ENCODE results near the gene HIPK3. TPM values are rescaled to one million over a fixed set of nuclear protein-coding genes. Genes with fewer than 3 reads are reported as not detected.
"Not testable (repeated sequence)": the region's sequence is repeated elsewhere in the genome, so short reads cannot be mapped to it uniquely, and the experiment has no call there.

Gene HIPK3
- polyA plus RNA-seq, 1 donor from 2014 or later: 25.5 TPM

DNA sequence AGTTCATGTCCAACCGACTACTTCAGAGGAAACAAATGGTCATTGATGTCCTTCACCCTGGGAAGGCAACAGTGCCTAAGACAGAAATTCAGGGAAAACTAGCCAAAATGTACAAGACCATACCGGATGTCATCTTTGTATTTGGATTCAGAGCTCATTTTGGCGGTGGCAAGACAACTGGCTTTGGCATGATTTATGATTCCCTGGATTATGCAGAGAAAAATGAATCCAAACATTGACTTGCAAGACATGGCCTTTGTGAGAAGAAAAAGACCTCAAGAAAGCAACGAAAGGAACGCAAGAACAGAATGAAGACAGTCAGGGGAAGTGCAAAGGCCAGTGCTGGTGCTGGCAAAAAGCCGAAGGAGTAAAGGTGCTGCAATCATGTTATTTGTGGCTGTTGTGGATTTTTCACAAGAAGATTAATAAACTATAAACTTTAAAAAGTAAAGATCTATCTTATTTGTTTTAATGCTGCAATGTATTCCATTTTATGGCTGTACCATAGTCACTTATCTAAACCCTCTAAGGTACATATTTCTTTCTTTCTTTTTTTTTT, 20.1 kb upstream of the HIPK3 start:
- Histone ChIP-seq H3K4me2 (ENCODE audit: low read length) (no peak overlapping the region), H3K27me3 (ENCODE audit: insufficient read depth, low read depth, low read length) (no peaks in the 10 kb centered on the region), H3K27ac (ENCODE audit: low read length) (no peak overlapping the region), H3F3A (ENCODE audit: insufficient read depth, low read length, poor library complexity, severe bottlenecking) (no peaks in the 10 kb centered on the region), H3K9me3 (ENCODE audit: low read length) (no peaks in the 10 kb centered on the region), H2AFZ (ENCODE audit: low read depth, low read length) (no peak overlapping the region), H4K20me1 (ENCODE audit: insufficient read depth) (no peaks in the 10 kb centered on the region), H3K9ac (ENCODE audit: low read length) (no peak overlapping the region), H3K4me3 (ENCODE audit: low read length) (no peak overlapping the region), H3K9me2 (ENCODE audit: insufficient read depth, low read length) (no peaks in the 10 kb centered on the region), H3K36me3 (ENCODE audit: insufficient read depth, low read length) (no peaks in the 10 kb centered on the region), H3K79me2 (replicated peaks; ENCODE audit: insufficient read depth, low read length) (no peaks in the 10 kb centered on the region)
- TF ChIP-seq, protein P1, sequence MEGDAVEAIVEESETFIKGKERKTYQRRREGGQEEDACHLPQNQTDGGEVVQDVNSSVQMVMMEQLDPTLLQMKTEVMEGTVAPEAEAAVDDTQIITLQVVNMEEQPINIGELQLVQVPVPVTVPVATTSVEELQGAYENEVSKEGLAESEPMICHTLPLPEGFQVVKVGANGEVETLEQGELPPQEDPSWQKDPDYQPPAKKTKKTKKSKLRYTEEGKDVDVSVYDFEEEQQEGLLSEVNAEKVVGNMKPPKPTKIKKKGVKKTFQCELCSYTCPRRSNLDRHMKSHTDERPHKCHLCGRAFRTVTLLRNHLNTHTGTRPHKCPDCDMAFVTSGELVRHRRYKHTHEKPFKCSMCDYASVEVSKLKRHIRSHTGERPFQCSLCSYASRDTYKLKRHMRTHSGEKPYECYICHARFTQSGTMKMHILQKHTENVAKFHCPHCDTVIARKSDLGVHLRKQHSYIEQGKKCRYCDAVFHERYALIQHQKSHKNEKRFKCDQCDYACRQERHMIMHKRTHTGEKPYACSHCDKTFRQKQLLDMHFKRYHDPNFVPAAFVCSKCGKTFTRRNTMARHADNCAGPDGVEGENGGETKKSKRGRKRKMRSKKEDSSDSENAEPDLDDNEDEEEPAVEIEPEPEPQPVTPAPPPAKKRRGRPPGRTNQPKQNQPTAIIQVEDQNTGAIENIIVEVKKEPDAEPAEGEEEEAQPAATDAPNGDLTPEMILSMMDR (IDR thresholded peaks at IDR 0.05; ENCODE audit: poor library complexity, severe bottlenecking): no peak
- TF ChIP-seq RAD21 (conservative IDR thresholded peaks at IDR 0.05): no peak
- no peak for TF ChIP-seq EZH2 (IDR thresholded peaks at IDR 0.05; ENCODE audit: borderline replicate concordance, insufficient read depth, low read length, poor library complexity, severe bottlenecking)
- TF ChIP-seq TAF1 (IDR thresholded peaks at IDR 0.05; ENCODE audit: low read depth): no peak
- TF ChIP-seq SMC3 (conservative IDR thresholded peaks at IDR 0.05; ENCODE audit: poor library complexity): no peak

DNA sequence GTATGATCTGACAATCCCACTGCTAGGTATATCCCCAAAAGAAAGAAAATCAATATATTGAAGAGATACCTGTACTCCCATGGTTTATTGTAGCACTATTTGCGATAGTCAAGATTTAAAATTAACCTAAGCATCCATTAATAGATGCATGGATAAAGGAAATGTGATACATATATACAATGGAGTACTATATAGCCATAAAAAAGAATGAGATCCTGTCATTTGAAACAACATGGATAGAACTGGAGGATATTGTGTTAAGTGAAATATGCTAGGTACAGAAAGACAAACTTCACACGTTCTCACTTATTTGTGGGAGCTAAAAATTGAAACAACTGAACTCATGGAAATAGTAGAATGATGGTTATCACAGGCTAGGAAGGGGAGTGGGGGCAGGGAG, 14.6 kb upstream of the HIPK3 start:
- Histone ChIP-seq H3F3A (ENCODE audit: insufficient read depth, low read length, poor library complexity, severe bottlenecking) (no peaks in the 10 kb centered on the region), H2AFZ (ENCODE audit: low read depth, low read length) (no peak overlapping the region), H3K9me3 (ENCODE audit: low read length) (no peaks in the 10 kb centered on the region), H4K20me1 (ENCODE audit: insufficient read depth) (no peaks in the 10 kb centered on the region), H3K4me2 (ENCODE audit: low read length) (no peak overlapping the region), H3K79me2 (replicated peaks; ENCODE audit: insufficient read depth, low read length) (no peaks in the 10 kb centered on the region), H3K4me3 (ENCODE audit: low read length) (no peak overlapping the region), H3K27me3 (ENCODE audit: insufficient read depth, low read depth, low read length) (no peaks in the 10 kb centered on the region), H3K9me2 (ENCODE audit: insufficient read depth, low read length) (no peaks in the 10 kb centered on the region), H3K36me3 (ENCODE audit: insufficient read depth, low read length) (no peaks in the 10 kb centered on the region), H3K9ac (ENCODE audit: low read length) (no peak overlapping the region), H3K27ac (ENCODE audit: low read length) (no peak overlapping the region)
- TF ChIP-seq EZH2 (IDR thresholded peaks at IDR 0.05; ENCODE audit: borderline replicate concordance, insufficient read depth, low read length, poor library complexity, severe bottlenecking) (no peak), RAD21 (conservative IDR thresholded peaks at IDR 0.05) (no peak), POLR2AphosphoS5 (IDR thresholded peaks at IDR 0.05) (no peak), TAF1 (IDR thresholded peaks at IDR 0.05; ENCODE audit: low read depth) (no peak)
- TF ChIP-seq, protein P2, sequence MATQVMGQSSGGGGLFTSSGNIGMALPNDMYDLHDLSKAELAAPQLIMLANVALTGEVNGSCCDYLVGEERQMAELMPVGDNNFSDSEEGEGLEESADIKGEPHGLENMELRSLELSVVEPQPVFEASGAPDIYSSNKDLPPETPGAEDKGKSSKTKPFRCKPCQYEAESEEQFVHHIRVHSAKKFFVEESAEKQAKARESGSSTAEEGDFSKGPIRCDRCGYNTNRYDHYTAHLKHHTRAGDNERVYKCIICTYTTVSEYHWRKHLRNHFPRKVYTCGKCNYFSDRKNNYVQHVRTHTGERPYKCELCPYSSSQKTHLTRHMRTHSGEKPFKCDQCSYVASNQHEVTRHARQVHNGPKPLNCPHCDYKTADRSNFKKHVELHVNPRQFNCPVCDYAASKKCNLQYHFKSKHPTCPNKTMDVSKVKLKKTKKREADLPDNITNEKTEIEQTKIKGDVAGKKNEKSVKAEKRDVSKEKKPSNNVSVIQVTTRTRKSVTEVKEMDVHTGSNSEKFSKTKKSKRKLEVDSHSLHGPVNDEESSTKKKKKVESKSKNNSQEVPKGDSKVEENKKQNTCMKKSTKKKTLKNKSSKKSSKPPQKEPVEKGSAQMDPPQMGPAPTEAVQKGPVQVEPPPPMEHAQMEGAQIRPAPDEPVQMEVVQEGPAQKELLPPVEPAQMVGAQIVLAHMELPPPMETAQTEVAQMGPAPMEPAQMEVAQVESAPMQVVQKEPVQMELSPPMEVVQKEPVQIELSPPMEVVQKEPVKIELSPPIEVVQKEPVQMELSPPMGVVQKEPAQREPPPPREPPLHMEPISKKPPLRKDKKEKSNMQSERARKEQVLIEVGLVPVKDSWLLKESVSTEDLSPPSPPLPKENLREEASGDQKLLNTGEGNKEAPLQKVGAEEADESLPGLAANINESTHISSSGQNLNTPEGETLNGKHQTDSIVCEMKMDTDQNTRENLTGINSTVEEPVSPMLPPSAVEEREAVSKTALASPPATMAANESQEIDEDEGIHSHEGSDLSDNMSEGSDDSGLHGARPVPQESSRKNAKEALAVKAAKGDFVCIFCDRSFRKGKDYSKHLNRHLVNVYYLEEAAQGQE (IDR thresholded peaks at IDR 0.05; ENCODE audit: borderline replicate concordance): no peak

DNA sequence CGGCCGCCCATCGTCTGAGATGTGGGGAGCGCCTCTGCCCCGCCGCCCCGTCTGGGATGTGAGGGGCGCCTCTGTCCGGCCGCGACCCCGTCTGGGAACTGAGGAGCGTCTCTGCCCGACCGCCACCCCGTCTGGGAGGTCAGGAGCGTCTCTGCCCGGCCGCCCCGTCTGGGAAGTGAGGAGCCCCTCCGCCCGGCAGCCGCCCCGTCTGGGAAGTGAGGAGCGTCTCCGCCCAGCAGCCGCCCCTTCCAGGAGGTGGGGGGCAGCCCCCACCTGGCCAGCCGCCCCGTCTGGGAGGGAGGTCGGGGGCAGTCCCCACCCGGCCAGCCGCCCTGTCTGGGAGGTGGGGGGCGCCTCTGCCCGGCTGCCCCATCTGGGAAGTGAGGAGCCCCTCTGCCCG, 13.5 kb upstream of the HIPK3 start:
- not testable (repeated sequence) for H3K79me2 ChIP-seq (replicated peaks; ENCODE audit: insufficient read depth, low read length); H3K4me2 ChIP-seq (ENCODE audit: low read length); H3K27ac ChIP-seq (ENCODE audit: low read length); H3K4me3 ChIP-seq (ENCODE audit: low read length); H3K36me3 ChIP-seq (ENCODE audit: insufficient read depth, low read length); H3K9me2 ChIP-seq (ENCODE audit: insufficient read depth, low read length); H4K20me1 ChIP-seq (ENCODE audit: insufficient read depth); H2AFZ ChIP-seq (ENCODE audit: low read depth, low read length); H3K9ac ChIP-seq (ENCODE audit: low read length); H3K27me3 ChIP-seq (ENCODE audit: insufficient read depth, low read depth, low read length); H3K9me3 ChIP-seq (ENCODE audit: low read length); H3F3A ChIP-seq (ENCODE audit: insufficient read depth, low read length, poor library complexity, severe bottlenecking)

Data from neural cell (in vitro differentiated cells).